H1 (cell line): Measurements from ENCODE around the gene MRPS35.

Experiments
- BCL11A ChIP-seq, 2 experiments: IDR thresholded peaks; one replicate each; pipeline ENCODE4 v1.6.1; 2011; ENCODE audit warnings: low read depth in 2 of 2, low read length in 2 of 2, mild to moderate bottlenecking in 2 of 2
- BRCA1 ChIP-seq: IDR thresholded peaks from 2 replicates; pipeline ENCODE4 v1.6.1; 2012; ENCODE audit warnings: low read depth, low read length, improper control_type of control experiment
- CBX5 ChIP-seq: fragments of 300-800, 300-1000 bp; sonication (generic); IDR thresholded peaks from 2 replicates; pipeline ENCODE4 v1.7.1; 2016; ENCODE audit warnings: antibody characterized with exemption, low read length, low read depth
- CHD1 ChIP-seq: IDR thresholded peaks from 2 replicates; pipeline ENCODE4 v1.6.1; 2012; ENCODE audit warnings: low read depth, low read length, improper control_type of control experiment
- EP300 ChIP-seq, 2 experiments: IDR thresholded peaks; 1 replicate in 1 of 2; 2 replicates in 1 of 2; pipeline ENCODE4 v1.6.1; 2011 to 2012; ENCODE audit warnings: low read depth in 2 of 2, low read length in 2 of 2, mild to moderate bottlenecking in 2 of 2, borderline replicate concordance in 1 of 2, inconsistent platforms in 1 of 2, moderate library complexity in 1 of 2
- EZH2 ChIP-seq: fragments of 200-600 bp; sonication (generic); IDR thresholded peaks from 2 replicates; pipeline ENCODE4 v1.7.1; 2012; ENCODE audit warnings: low read depth, mild to moderate bottlenecking, moderate library complexity, low read length, inconsistent platforms; ENCODE audit not compliant: severe bottlenecking
- KDM1A ChIP-seq: fragments of 200-600, 300-600 bp; sonication (generic); IDR thresholded peaks from 2 replicates; pipeline ENCODE4 v1.7.1; 2016; ENCODE audit warnings: mild to moderate bottlenecking, low read length, borderline replicate concordance
- POLR2A ChIP-seq, 2 experiments: IDR thresholded peaks; 1 replicate in 1 of 2; 2 replicates in 1 of 2; pipeline ENCODE4 v1.6.1; 2011; ENCODE audit warnings: low read depth in 2 of 2, low read length in 2 of 2, mild to moderate bottlenecking in 2 of 2; ENCODE audit errors: control extremely low read depth in 1 of 2
- POLR2AphosphoS5 ChIP-seq: IDR thresholded peaks from 2 replicates; pipeline ENCODE4 v1.6.1; 2011; ENCODE audit warnings: low read depth, low read length
- SRF ChIP-seq: IDR thresholded peaks from 2 replicates; pipeline ENCODE4 v1.6.1; 2011; ENCODE audit warnings: mild to moderate bottlenecking, low read depth, low read length, moderate library complexity
- TCF12 ChIP-seq: IDR thresholded peaks from 2 replicates; pipeline ENCODE4 v1.6.1; 2011; ENCODE audit warnings: low read depth, mild to moderate bottlenecking, low read length
- TEAD4 ChIP-seq: IDR thresholded peaks from 2 replicates; pipeline ENCODE4 v1.6.1; 2012; ENCODE audit warnings: low read depth, low read length, inconsistent platforms, mixed read lengths
- TF ChIP-seq, protein P1 (sequence below), 3 experiments: IDR thresholded peaks; 1 replicate in 2 of 3; 2 replicates in 1 of 3; pipeline versions ENCODE4 v1.5.1 to v1.6.1; 2011; ENCODE audit warnings: low read length in 3 of 3, mild to moderate bottlenecking in 3 of 3, inconsistent platforms in 2 of 3, low read depth in 1 of 3, moderate library complexity in 1 of 3; ENCODE audit not compliant: insufficient read depth in 1 of 3; ENCODE audit errors: control extremely low read depth in 1 of 3
- TF ChIP-seq, protein P2 (sequence below): IDR thresholded peaks from 2 replicates; pipeline ENCODE4 v1.6.1; 2012; ENCODE audit warnings: low read length, inconsistent platforms

DNA sequence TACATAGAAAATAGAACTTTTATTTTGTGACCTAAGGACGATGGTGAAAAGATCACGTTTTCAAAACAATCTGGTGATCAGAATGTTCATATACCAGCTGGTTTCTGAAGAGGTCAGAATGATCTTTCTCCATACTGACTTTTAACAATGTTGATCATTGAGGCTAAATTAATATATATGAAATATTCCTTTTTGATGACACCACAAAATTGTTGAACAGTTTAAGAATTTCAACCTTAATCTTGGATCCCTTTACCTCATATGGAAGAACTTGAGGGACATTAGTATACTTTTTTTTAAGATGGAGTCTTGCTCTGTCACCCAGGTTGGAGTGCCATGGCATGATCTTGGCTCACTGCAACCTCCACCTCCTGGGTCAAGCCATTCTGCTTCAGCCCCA is 17.2 kb upstream of the MRPS35 start:
- TF ChIP-seq TCF12 (no peak), POLR2A (IDR thresholded peaks at IDR 0.05; ENCODE audit: control extremely low read depth in 1 of 2, low read depth in 2 of 2, low read length in 2 of 2) (no peak), BRCA1 (no peak), EP300 (IDR thresholded peaks at IDR 0.05; ENCODE audit: borderline replicate concordance in 1 of 2, low read depth in 2 of 2, low read length in 2 of 2) (no peak), BCL11A (IDR thresholded peaks at IDR 0.05; ENCODE audit: low read depth in 2 of 2, low read length in 2 of 2) (no peak), SRF (no peak), KDM1A (no peak), CHD1 (no peak), POLR2AphosphoS5 (no peak), CBX5 (no peak), TEAD4 (no peak), EZH2 (no peak)
- TF ChIP-seq, protein P1, sequence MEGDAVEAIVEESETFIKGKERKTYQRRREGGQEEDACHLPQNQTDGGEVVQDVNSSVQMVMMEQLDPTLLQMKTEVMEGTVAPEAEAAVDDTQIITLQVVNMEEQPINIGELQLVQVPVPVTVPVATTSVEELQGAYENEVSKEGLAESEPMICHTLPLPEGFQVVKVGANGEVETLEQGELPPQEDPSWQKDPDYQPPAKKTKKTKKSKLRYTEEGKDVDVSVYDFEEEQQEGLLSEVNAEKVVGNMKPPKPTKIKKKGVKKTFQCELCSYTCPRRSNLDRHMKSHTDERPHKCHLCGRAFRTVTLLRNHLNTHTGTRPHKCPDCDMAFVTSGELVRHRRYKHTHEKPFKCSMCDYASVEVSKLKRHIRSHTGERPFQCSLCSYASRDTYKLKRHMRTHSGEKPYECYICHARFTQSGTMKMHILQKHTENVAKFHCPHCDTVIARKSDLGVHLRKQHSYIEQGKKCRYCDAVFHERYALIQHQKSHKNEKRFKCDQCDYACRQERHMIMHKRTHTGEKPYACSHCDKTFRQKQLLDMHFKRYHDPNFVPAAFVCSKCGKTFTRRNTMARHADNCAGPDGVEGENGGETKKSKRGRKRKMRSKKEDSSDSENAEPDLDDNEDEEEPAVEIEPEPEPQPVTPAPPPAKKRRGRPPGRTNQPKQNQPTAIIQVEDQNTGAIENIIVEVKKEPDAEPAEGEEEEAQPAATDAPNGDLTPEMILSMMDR (IDR thresholded peaks at IDR 0.05; ENCODE audit: control extremely low read depth in 1 of 3, insufficient read depth in 1 of 3, low read depth in 1 of 3, low read length in 3 of 3): no peak
- TF ChIP-seq, protein P2, sequence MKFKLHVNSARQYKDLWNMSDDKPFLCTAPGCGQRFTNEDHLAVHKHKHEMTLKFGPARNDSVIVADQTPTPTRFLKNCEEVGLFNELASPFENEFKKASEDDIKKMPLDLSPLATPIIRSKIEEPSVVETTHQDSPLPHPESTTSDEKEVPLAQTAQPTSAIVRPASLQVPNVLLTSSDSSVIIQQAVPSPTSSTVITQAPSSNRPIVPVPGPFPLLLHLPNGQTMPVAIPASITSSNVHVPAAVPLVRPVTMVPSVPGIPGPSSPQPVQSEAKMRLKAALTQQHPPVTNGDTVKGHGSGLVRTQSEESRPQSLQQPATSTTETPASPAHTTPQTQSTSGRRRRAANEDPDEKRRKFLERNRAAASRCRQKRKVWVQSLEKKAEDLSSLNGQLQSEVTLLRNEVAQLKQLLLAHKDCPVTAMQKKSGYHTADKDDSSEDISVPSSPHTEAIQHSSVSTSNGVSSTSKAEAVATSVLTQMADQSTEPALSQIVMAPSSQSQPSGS: no peak
